GM18507 (cell line): ENCODE measurements around the gene ALDH1A3.

Experiments used
- DNase-seq: peaks from one replicate; pipeline ENCODE4 v3.0.0; 2011; ENCODE audit warnings: low read depth; ENCODE audit not compliant: insufficient read length; ENCODE audit errors: extremely low spot score
- FAIRE-seq: peaks from 2 replicates; lab custom pipeline; 2011; peaks lifted over from hg19 to GRCh38; lab: Jason Lieb, UNC

Gene ALDH1A3

GRCh38 chr15:100898661-100899462, 19.2 kb downstream of the ALDH1A3 start:
- no peak for DNase-seq
- FAIRE-seq, result no peak

GRCh38 chr15:100899601-100900000, 20.0 kb downstream of the ALDH1A3 start:
- no peak for FAIRE-seq
- no peak for DNase-seq

- DNase-seq (no peak), FAIRE-seq (no peak)
Observed at GRCh38 chr15:100900136-100900794, 20.6 kb downstream of the ALDH1A3 start.

- FAIRE-seq (no peak), DNase-seq (no peak)
Observed at GRCh38 chr15:100900795-100901169, 21.2 kb downstream of the ALDH1A3 start.

- DNase-seq (no peak), FAIRE-seq (no peak)
Observed at GRCh38 chr15:100901296-100901695, 21.7 kb downstream of the ALDH1A3 start.

- no peak for FAIRE-seq
- no peak for DNase-seq
Observed at GRCh38 chr15:100901702-100902435, 22.2 kb downstream of the ALDH1A3 start.

GRCh38 chr15:100902436-100903167, 23.0 kb downstream of the ALDH1A3 start:
- no peak for DNase-seq
- FAIRE-seq, result no peak

GRCh38 chr15:100903168-100903554, 23.5 kb downstream of the ALDH1A3 start:
- no peak for FAIRE-seq
- DNase-seq, result no peak

GRCh38 chr15:100905850-100906249, 26.2 kb downstream of the ALDH1A3 start:
- no peak for FAIRE-seq
- no peak for DNase-seq

GRCh38 chr15:100908466-100908865, 28.8 kb downstream of the ALDH1A3 start:
- FAIRE-seq (no peak), DNase-seq (no peak)

GRCh38 chr15:100909565-100909964, 29.9 kb downstream of the ALDH1A3 start:
- FAIRE-seq, result no peak
- DNase-seq, result no peak

- DNase-seq (no peak), FAIRE-seq (no peak)
Observed at GRCh38 chr15:100909989-100910955, 30.6 kb downstream of the ALDH1A3 start.

- no peak for FAIRE-seq
Observed at GRCh38 chr15:100911086-100911485, 31.5 kb downstream of the ALDH1A3 start.

GRCh38 chr15:100913961-100914360, 34.3 kb downstream of the ALDH1A3 start:
- FAIRE-seq, result no peak
- no peak for DNase-seq

More at GRCh38 chr15:100911086-100911485, 31.5 kb downstream of the ALDH1A3 start:
- DNase-seq, result no peak

- DNase-seq (no peak), FAIRE-seq (no peak)
Observed at GRCh38 chr15:100914876-100915275, 35.2 kb downstream of the ALDH1A3 start.

GRCh38 chr15:100918034-100918689, 38.5 kb downstream of the ALDH1A3 start:
- DNase-seq, result peak; percentile 75
- peak; percentile 85 for FAIRE-seq

GRCh38 chr15:100918690-100919480, 39.3 kb downstream of the ALDH1A3 start, which contains the start of gene LRRK1:
LRRK1 (plus strand) TSS chr15:100919357; CDS start chr15:100924633, 5,276 bp downstream.
- FAIRE-seq, result peak; percentile 36

More at GRCh38 chr15:100918690-100919480, 39.3 kb downstream of the ALDH1A3 start, which contains the start of gene LRRK1:
- DNase-seq, result no peak
